ENCODE results near the gene SPON2. TPM values are rescaled to one million over a fixed set of nuclear protein-coding genes. Genes with fewer than 3 reads are reported as not detected.

SPON2 gene
- total RNA-seq, 1 donor from 2014 or later = 0.26 TPM

GRCh38 chr4:1208970-1209704 is 36.8 kb upstream of the SPON2 start:
- DNase-seq (ENCODE audit: low read depth in 2 of 2) = no peak

- no peak for DNase-seq (ENCODE audit: low read depth in 2 of 2)
Measured at GRCh38 chr4:1208266-1208961, 36.0 kb upstream of the SPON2 start.

- DNase-seq (ENCODE audit: low read depth in 2 of 2) = no peak
Measured at GRCh38 chr4:1207603-1208265, 35.4 kb upstream of the SPON2 start.

- no peak for DNase-seq (ENCODE audit: low read depth in 2 of 2)
Measured at GRCh38 chr4:1207157-1207470, 34.7 kb upstream of the SPON2 start.

- DNase-seq (ENCODE audit: low read depth in 2 of 2) = no peak
Measured at GRCh38 chr4:1206299-1207156, 34.1 kb upstream of the SPON2 start.

GRCh38 chr4:1205586-1206298 is 33.4 kb upstream of the SPON2 start:
- no peak for DNase-seq (ENCODE audit: low read depth in 2 of 2)

GRCh38 chr4:1204828-1205585 is 32.6 kb upstream of the SPON2 start:
- DNase-seq (ENCODE audit: low read depth in 2 of 2) = no peak

- DNase-seq (ENCODE audit: low read depth in 2 of 2) = no peak
Measured at GRCh38 chr4:1204286-1204827, 32.0 kb upstream of the SPON2 start.

- DNase-seq (ENCODE audit: low read depth in 2 of 2) = no peak
Measured at GRCh38 chr4:1203026-1203616, 30.7 kb upstream of the SPON2 start.

- no peak for DNase-seq (ENCODE audit: low read depth in 2 of 2)
Measured at GRCh38 chr4:1202526-1203011, 30.2 kb upstream of the SPON2 start.

- DNase-seq (ENCODE audit: low read depth in 2 of 2) = no peak
Measured at GRCh38 chr4:1201851-1202525, 29.6 kb upstream of the SPON2 start.

- peak in 1 of 2 donors; percentile 34 for DNase-seq (ENCODE audit: low read depth in 2 of 2)
Measured at GRCh38 chr4:1200425-1201035, 28.1 kb upstream of the SPON2 start.

- no peak for DNase-seq (ENCODE audit: low read depth in 2 of 2)
Measured at GRCh38 chr4:1199556-1200331, 27.4 kb upstream of the SPON2 start.

GRCh38 chr4:1198098-1198844 is 25.9 kb upstream of the SPON2 start:
- DNase-seq (ENCODE audit: low read depth in 2 of 2) = no peak

- DNase-seq (ENCODE audit: low read depth in 2 of 2) = no peak
Measured at GRCh38 chr4:1196421-1197183, 24.2 kb upstream of the SPON2 start.

- no peak for DNase-seq (ENCODE audit: low read depth in 2 of 2)
Measured at GRCh38 chr4:1195891-1196401, 23.6 kb upstream of the SPON2 start.

All from dermis microvascular lymphatic vessel endothelial cell (primary cell).